Forelimb muscle (tissue), 1 donor: ENCODE data around the gene PLEKHD1. TPM values are rescaled to one million over a fixed set of nuclear protein-coding genes. Genes with fewer than 3 reads are reported as not detected.

Experiments
- DNase-seq: peaks from one replicate; pipeline ENCODE4 v3.0.0-alpha.2; 2013; ENCODE audit warnings: low read depth
- polyA plus RNA-seq: library from polyadenylated mRNA; unstranded; fragments of 120-200 nt; gene quantifications from one replicate; pipeline ENCODE4 v1.2.1, GENCODE V29; 2013; ENCODE audit not compliant: insufficient read length

PLEKHD1 gene
- polyA plus RNA-seq, 1 donor, result 0.68 TPM

GRCh38 chr14:69518289-69519101 is 34.0 kb downstream of the PLEKHD1 start:
- no peak for DNase-seq

DNA sequence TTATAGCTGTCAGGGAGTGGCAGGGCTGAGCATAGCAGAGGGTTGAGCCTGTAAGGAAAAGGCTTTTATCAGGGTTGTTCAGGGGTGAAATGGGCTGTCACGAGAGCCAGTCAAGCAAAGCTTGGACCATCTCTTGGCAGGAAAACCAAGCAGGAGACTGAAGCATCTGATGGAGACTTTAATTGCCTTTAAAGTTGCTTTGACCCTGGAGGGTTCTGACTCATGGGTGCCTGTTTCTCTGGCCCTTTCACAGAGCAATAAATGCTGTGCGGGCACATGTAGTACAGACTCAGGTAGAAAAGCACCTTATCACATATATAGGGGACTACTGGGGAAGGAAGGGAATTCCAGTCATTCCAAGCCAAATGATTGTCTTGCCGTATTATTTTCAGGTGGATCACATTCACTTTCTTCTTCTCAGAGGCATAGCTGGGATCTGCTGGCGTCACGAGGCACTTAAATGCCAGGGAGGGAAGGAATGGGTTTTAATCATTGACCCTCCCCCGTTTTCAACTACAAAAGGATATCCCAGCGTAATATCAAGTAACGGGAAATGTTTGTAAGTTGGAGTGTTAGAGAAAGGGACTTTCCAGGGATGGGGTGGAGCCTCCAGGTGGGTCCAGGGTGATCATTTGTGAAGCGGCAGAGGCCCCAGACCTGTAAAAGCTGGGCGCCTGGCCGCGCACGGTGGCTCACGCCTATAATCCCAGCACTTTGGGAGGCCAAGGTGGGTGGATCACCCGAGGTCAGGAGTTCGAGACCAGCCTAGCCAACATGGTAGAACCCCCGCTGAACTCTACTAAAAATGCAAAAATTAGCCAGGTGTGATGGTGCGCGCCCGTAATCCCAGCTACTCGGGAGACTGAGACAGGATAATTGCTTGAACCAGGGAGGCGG is 34.9 kb downstream of the PLEKHD1 start:
- DNase-seq, result no peak

GRCh38 chr14:69522026-69522425 is 37.5 kb downstream of the PLEKHD1 start:
- DNase-seq, result no peak

- no peak for DNase-seq
These were observed 41.4 kb downstream of the PLEKHD1 start for GRCh38 chr14:69525896-69526295.

- DNase-seq, result no peak
These were observed 43.1 kb downstream of the PLEKHD1 start for GRCh38 chr14:69527635-69528034.

DNA sequence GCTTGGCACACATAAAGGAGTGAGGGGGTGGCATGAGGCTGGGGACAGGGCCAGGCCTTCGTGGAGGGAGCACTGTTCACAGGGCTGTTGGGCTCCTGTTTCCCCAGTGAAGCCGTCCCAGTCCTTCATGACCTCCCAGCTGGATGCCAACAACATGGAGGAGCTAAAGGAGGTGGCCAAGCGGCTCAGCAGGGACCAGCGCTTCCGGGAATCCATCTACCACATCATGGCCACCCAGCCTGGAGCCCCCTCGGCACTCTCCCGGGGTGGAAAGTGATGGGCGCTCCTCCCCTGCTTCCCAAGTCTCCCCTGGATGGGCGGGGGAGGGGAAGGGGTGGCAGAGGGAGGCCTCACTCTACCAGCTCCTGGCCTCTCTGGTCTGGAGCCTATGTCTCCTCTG is 43.6 kb downstream of the PLEKHD1 start:
- DNase-seq, result no peak

- no peak for DNase-seq
These were observed 44.4 kb downstream of the PLEKHD1 start for GRCh38 chr14:69528930-69529329.

DNA sequence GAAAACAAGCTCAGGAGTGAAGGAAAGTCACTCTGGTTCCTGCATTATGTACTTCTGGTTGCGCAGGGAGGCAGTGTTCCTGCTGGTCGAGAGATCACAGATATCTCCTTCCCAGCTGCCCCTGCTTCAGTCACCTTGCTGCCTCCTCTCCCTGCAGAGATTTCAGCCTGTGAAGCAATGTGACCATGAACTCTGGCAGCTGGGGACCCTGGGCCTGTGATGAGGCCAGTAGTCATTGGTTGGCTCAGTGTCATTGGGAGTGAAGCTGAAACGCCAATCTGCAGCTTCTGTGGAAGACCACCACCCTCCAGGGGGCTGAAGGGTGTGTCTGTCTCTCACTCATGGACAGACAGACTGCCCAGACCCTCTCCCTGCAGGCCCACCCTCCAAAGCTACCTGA is 45.0 kb downstream of the PLEKHD1 start:
- no peak for DNase-seq

GRCh38 chr14:69530095-69530494 is 45.6 kb downstream of the PLEKHD1 start:
- no peak for DNase-seq

- DNase-seq, result no peak
These were observed 46.6 kb downstream of the PLEKHD1 start for GRCh38 chr14:69531135-69531534.

DNA sequence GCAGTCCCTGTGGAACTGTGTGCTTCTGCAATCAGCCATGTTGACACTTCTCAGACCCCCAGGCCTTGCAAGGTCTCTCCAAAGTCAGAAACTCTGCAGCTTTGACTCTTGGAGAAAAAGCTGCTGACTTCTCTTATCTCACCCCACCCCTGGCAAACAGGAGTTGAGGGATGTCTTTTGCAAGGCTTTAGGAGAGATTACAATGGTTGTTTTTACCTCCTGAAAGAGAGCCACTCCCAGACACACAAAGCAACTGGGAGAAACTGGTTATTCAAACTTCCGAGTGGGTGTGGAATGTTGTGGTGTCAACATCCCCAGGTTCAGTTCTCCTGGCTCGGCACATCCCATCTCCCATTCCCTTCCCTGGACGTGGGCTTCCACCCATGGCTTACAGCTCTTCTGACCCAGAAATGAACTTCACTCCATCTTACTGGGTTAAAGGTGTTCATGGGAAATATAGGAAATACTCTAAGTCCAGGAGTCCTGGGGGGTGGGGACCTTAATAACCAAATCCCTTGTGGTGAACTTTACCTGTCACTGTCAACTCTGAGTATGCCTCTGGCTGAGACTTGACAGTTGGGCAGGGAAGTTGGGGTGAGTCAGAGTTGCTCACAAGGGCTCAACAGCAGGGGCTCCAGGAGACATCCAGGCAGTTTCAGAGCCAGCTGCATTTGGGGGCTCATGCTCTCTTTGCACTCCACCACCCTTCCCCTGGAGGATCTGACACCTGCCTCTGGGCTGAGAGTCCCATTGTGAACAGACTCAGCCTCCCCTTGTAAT is 48.2 kb downstream of the PLEKHD1 start:
- DNase-seq, result no peak

GRCh38 chr14:69535230-69535848 is 50.8 kb downstream of the PLEKHD1 start:
- no peak for DNase-seq

DNA sequence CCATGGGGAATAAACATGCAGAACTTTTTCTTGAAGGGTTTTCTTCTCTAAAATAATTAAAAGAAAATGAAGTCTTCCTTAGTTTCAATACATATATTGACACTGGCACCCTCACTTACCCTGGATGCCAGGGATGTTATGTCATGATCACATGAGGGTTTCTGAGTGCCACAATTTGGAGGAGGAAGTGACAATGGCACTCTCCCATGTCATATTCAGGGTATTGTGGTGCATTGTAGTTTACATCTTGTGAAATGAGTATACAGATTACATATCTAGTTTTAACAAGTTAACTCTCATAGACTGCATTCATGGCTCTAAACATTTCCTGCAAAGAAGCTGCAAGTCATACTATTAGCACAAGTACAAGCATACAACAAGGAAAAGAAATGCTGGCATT is 52.4 kb downstream of the PLEKHD1 start:
- DNase-seq, result no peak

DNA sequence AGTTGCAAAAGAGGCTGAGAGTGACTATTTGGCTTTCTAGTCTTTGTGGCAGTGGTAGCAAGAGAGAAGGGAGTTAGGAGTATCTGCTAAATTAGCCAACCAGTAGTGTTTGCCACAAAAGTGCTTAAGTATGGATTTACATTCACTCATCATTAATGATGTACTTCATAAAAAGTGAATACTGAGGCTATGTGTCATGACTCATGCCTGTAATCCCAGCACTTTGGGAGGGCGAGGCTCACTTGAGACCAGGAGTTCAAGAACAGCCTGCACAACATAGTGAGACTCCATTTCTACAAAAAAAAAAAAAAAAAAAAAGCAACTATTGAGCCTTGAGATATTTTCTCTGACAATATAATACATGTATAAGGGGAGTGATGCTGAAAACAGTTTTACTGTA is 53.4 kb downstream of the PLEKHD1 start:
- DNase-seq, result no peak

DNA sequence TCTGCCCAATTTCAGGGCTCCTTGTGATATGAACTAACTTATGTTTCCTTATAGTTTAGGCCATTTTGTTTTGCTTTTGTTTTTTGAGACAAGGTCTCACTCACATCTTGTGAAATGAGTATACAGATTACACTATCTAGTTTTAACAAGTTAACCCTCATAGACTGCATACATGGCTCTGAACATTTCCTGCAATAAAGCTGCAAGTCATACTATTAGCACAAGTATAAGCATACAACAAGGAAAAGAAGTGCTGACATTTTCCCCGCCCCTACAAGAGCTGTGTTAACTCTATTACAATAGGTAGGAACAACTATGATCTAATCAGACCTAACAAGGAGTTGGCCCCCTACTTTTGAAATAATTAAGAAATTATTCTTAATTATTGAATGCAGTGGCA is 54.2 kb downstream of the PLEKHD1 start:
- DNase-seq, result no peak

- DNase-seq, result no peak
These were observed 55.3 kb downstream of the PLEKHD1 start for GRCh38 chr14:69539631-69540410.

GRCh38 chr14:69540654-69541335 is 56.3 kb downstream of the PLEKHD1 start:
- DNase-seq, result no peak

GRCh38 chr14:69542311-69542710 is 57.8 kb downstream of the PLEKHD1 start:
- DNase-seq, result no peak

GRCh38 chr14:69543341-69544115 is 59.0 kb downstream of the PLEKHD1 start:
- no peak for DNase-seq
